Transverse colon (tissue), 4 donors: Measurements from ENCODE around the gene PIEZO2. TPM values are rescaled to one million over a fixed set of nuclear protein-coding genes. Genes with fewer than 3 reads are reported as not detected.

Experiments
- DNase-seq: peaks from one replicate; pipeline ENCODE4 v3.0.0-alpha.2; 2019
- H3K27ac ChIP-seq, 4 donors: fragments of 200-600 bp; sonication (generic); 2 replicates each; pipeline ENCODE4 v1.5.1; 2016 to 2018; ENCODE audit warnings: inconsistent platforms in 4 of 4
- H3K27me3 ChIP-seq: fragments of 200-600 bp; sonication (generic); 2 replicates; pipeline ENCODE4 v1.5.1; 2017; ENCODE audit warnings: inconsistent platforms
- H3K36me3 ChIP-seq, 4 donors: fragments of 200-600 bp; sonication (generic); 2 replicates each; pipeline ENCODE4 v1.5.1; 2017 to 2019; ENCODE audit warnings: inconsistent platforms in 4 of 4
- H3K4me1 ChIP-seq, 4 donors: fragments of 200-600 bp; sonication (generic); 2 replicates each; pipeline ENCODE4 v1.5.1; 2017 to 2020; ENCODE audit warnings: inconsistent platforms in 4 of 4
- H3K4me3 ChIP-seq, 4 donors: fragments of 200-600 bp; sonication (generic); 1 replicate in 1 of 4; 2 replicates in 3 of 4; pipeline versions ENCODE4 v1.5.1 to v1.6.1; 2017 to 2019; ENCODE audit warnings: inconsistent platforms in 4 of 4
- H3K9me3 ChIP-seq, 2 donors: fragments of 200-600 bp; sonication (generic); 2 replicates each; pipeline ENCODE4 v1.5.1; 2017 to 2019; ENCODE audit warnings: inconsistent platforms in 2 of 2
- EP300 ChIP-seq: sonication (generic); formaldehyde crosslinking; IDR thresholded peaks from one replicate; pipeline ENCODE4 v1.6.1; 2017; ENCODE audit warnings: antibody characterized with exemption, low read depth
- POLR2A ChIP-seq: fragments of 450-650 bp; IDR thresholded peaks from one replicate; pipeline ENCODE4 v1.6.1; 2016; ENCODE audit warnings: antibody characterized with exemption, mild to moderate bottlenecking, moderate library complexity
- POLR2AphosphoS5 ChIP-seq, 3 donors: sonication (generic); formaldehyde crosslinking; IDR thresholded peaks; one replicate each; pipeline ENCODE4 v1.6.1; 2016; ENCODE audit warnings: antibody characterized with exemption in 3 of 3
- WGBS, 2 donors: methylation state at CpG; one replicate each; pipeline ENCODE4 v1.1.5; 2018; ENCODE audit warnings: low coverage in 1 of 2; 5-methylcytosine and 5-hydroxymethylcytosine counted together
- in situ Hi-C, 4 donors: fragments of 200-750 bp; cut with MboI; loops; one replicate each; pipeline versions ENCODE4 v1.15.0 to v1.15.1; 2017; ENCODE audit warnings: low sequenced_read_pairs in 3 of 4, low pct_ligation_motif_present in 1 of 4, low pct_unique_long_range_greater_than_20kb in 1 of 4
- intact Hi-C: fragments of 100-400 bp; cut with DNase I; formaldehyde crosslinking; loops from one replicate; pipeline ENCODE4 v1.15.1; 2023; ENCODE audit warnings: low total_unique reads
- total RNA-seq, 4 donors: library from RNA; depleted of rRNA; stranded (reverse); fragments of >200 nt; gene quantifications; one replicate each; pipeline ENCODE4 v1.1.0, GENCODE V29; 2016
- TF ChIP-seq, protein P1 (sequence below), 5 experiments: fragments of 200-600 bp in 3 of 5; fragments of 450-650 bp in 2 of 5; sonication (generic) in 3 of 5; IDR thresholded peaks; 1 replicate in 2 of 5; 2 replicates in 3 of 5; pipeline ENCODE4 v1.5.1; 2016 to 2017; ENCODE audit warnings: antibody characterized with exemption in 5 of 5, inconsistent platforms in 3 of 5, mild to moderate bottlenecking in 2 of 5, moderate library complexity in 1 of 5

Gene PIEZO2
- total RNA-seq, 4 donors from 2014 or later, result 2.9 to 7.5 (median 4.5) TPM

- no peak for TF ChIP-seq EP300
- TF ChIP-seq POLR2AphosphoS5 (IDR thresholded peaks at IDR 0.05), result no peak
- no peak for TF ChIP-seq POLR2A
- TF ChIP-seq, protein P1, sequence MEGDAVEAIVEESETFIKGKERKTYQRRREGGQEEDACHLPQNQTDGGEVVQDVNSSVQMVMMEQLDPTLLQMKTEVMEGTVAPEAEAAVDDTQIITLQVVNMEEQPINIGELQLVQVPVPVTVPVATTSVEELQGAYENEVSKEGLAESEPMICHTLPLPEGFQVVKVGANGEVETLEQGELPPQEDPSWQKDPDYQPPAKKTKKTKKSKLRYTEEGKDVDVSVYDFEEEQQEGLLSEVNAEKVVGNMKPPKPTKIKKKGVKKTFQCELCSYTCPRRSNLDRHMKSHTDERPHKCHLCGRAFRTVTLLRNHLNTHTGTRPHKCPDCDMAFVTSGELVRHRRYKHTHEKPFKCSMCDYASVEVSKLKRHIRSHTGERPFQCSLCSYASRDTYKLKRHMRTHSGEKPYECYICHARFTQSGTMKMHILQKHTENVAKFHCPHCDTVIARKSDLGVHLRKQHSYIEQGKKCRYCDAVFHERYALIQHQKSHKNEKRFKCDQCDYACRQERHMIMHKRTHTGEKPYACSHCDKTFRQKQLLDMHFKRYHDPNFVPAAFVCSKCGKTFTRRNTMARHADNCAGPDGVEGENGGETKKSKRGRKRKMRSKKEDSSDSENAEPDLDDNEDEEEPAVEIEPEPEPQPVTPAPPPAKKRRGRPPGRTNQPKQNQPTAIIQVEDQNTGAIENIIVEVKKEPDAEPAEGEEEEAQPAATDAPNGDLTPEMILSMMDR (IDR thresholded peaks at IDR 0.05), result no peak
- H3K4me1 ChIP-seq, result no peaks in the 10 kb centered on the region
- no peak overlapping the region for H3K4me3 ChIP-seq
- H3K9me3 ChIP-seq, result no peaks in the 10 kb centered on the region
- no peak for DNase-seq
- no peaks in the 10 kb centered on the region for H3K27me3 ChIP-seq
- intact Hi-C loops (no loop called here), in situ Hi-C loops (no loop called here)
- H3K36me3 ChIP-seq, result no peaks in the 10 kb centered on the region
- H3K27ac ChIP-seq, result no peak overlapping the region
- 59 to 84% methylated on average over 3 to 5 of the region's 5 CpGs for WGBS, 2 donors
Measured at GRCh38 chr18:11077548-11078187, 71.7 kb downstream of the PIEZO2 start.

- intact Hi-C loops, result no loop called here
- DNase-seq, result no peak
- no peaks in the 10 kb centered on the region for H3K9me3 ChIP-seq
- H3K27me3 ChIP-seq, result no peaks in the 10 kb centered on the region
- H3K4me3 ChIP-seq, result no peak overlapping the region
- in situ Hi-C loops, result loop anchor here in 1 of 4 donors (25.0 kb wide), 1 partner anchor 213 kb away; no protein-coding TSS in a partner anchor
- H3K4me1 ChIP-seq, result no peaks in the 10 kb centered on the region
- no peak for TF ChIP-seq POLR2A
- TF ChIP-seq EP300, result no peak
- no peak for TF ChIP-seq POLR2AphosphoS5 (IDR thresholded peaks at IDR 0.05)
- TF ChIP-seq, protein P1 (IDR thresholded peaks at IDR 0.05), result no peak
- H3K36me3 ChIP-seq, result no peaks in the 10 kb centered on the region
- no peak overlapping the region for H3K27ac ChIP-seq
- 48 to 53% methylated on average over 5 of the region's 5 CpGs for WGBS, 2 donors
Measured at GRCh38 chr18:11074889-11075288, 74.5 kb downstream of the PIEZO2 start.

- TF ChIP-seq, protein P1 (IDR thresholded peaks at IDR 0.05), result no peak
- TF ChIP-seq POLR2AphosphoS5 (IDR thresholded peaks at IDR 0.05) (no peak), EP300 (no peak), POLR2A (no peak)
- Histone ChIP-seq H3K36me3 (no peaks in the 10 kb centered on the region), H3K9me3 (no peaks in the 10 kb centered on the region), H3K4me3 (no peak overlapping the region), H3K27me3 (no peaks in the 10 kb centered on the region), H3K27ac (no peak overlapping the region), H3K4me1 (no peaks in the 10 kb centered on the region)
- no peak for DNase-seq
- WGBS, 2 donors, result 84 to 93% methylated on average over 8 to 9 of the region's 9 CpGs
- in situ Hi-C loops, result loop anchor here in 1 of 4 donors (25.0 kb wide), 1 partner anchor 212 kb away; no protein-coding TSS in a partner anchor
- intact Hi-C loops, result no loop called here
Measured at GRCh38 chr18:11073971-11074370, 75.4 kb downstream of the PIEZO2 start.

DNA sequence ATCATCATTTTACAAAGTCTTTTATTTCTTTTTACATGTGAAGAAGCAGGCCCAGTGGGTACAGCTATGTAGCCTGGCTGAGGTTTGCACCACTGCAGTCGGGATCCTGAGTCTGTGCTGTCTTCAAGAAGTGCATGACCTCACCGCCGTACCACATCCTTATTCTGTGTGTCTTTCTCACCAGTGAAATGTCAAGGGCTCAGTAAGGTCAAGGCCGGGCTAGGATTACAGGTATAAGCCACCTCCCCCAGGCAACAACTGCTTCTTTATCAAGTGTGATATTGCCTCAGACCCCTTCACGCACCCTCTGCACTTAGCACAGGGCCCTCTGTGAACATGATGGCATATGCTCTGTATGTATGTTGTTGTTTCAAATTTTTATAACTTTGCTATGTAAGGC lies 76.7 kb downstream of the PIEZO2 start:
- 87 to 89% methylated on average over 3 to 5 of the region's 5 CpGs for whole genome bisulfite sequencing, 2 donors
- DNase-seq, result no peak
- in situ Hi-C loops (loop anchor here in 1 of 4 donors (25.0 kb wide), 1 partner anchor 210 kb away; no protein-coding TSS in a partner anchor), intact Hi-C loops (no loop called here)
- no peak for TF ChIP-seq POLR2AphosphoS5 (IDR thresholded peaks at IDR 0.05)
- TF ChIP-seq, protein P1 (IDR thresholded peaks at IDR 0.05), result no peak
- Histone ChIP-seq H3K27me3 (no peaks in the 10 kb centered on the region), H3K36me3 (no peaks in the 10 kb centered on the region), H3K4me1 (no peaks in the 10 kb centered on the region), H3K4me3 (no peak overlapping the region), H3K9me3 (no peaks in the 10 kb centered on the region), H3K27ac (no peak overlapping the region)
